SK-N-SH treated with all-trans-retinoic acid at 6 μM for 48 hours (cell line): Measurements from ENCODE around the gene SFTPA2.

Experiments used
- BACH2 ChIP-seq: fragments of 250-450 bp; sonication (Bioruptor Pico); IDR thresholded peaks from 2 replicates; pipeline ENCODE4 v1.9.0; 2021; ENCODE audit warnings: mild to moderate bottlenecking, borderline replicate concordance
- CSDC2 ChIP-seq: fragments of 250-450 bp; sonication (Bioruptor Pico); IDR thresholded peaks from 2 replicates; pipeline ENCODE4 v1.5.0; 2020; ENCODE audit warnings: mild to moderate bottlenecking, moderate library complexity
- CSRNP3 ChIP-seq: fragments of 250-450 bp; sonication (Bioruptor Pico); IDR thresholded peaks from 2 replicates; pipeline ENCODE4 v1.5.1; 2021; ENCODE audit warnings: mild to moderate bottlenecking, moderate library complexity
- GLIS3 ChIP-seq: fragments of 250-450 bp; sonication (Bioruptor Pico); IDR thresholded peaks from 2 replicates; pipeline ENCODE4 v1.5.0; 2020; ENCODE audit warnings: mild to moderate bottlenecking, moderate library complexity
- ISL1 ChIP-seq: fragments of 250-450 bp; sonication (Bioruptor Pico); IDR thresholded peaks from 2 replicates; pipeline ENCODE4 v2.1.2; 2022; ENCODE audit warnings: mild to moderate bottlenecking, moderate library complexity
- PATZ1 ChIP-seq: fragments of 250-450 bp; sonication (Bioruptor Pico); IDR thresholded peaks from 2 replicates; pipeline ENCODE4 v1.8.0; 2020; ENCODE audit warnings: mild to moderate bottlenecking, moderate library complexity, borderline replicate concordance
- RARB ChIP-seq: fragments of 250-450 bp; sonication (Bioruptor Pico); IDR thresholded peaks from 2 replicates; pipeline ENCODE4 v1.8.0; 2021; ENCODE audit warnings: mild to moderate bottlenecking, moderate library complexity
- TCF4 ChIP-seq: fragments of 250-450 bp; sonication (Bioruptor Pico); IDR thresholded peaks from 2 replicates; pipeline ENCODE4 v1.8.0; 2021; ENCODE audit warnings: mild to moderate bottlenecking, moderate library complexity, borderline replicate concordance
- TOX ChIP-seq: fragments of 250-450 bp; sonication (Bioruptor Pico); IDR thresholded peaks from 2 replicates; pipeline ENCODE4 v1.8.0; 2021; ENCODE audit warnings: mild to moderate bottlenecking, moderate library complexity, borderline replicate concordance
- ZC3H10 ChIP-seq: fragments of 250-450 bp; sonication (Bioruptor Pico); IDR thresholded peaks from 2 replicates; pipeline ENCODE4 v1.5.1; 2021; ENCODE audit warnings: mild to moderate bottlenecking, moderate library complexity
- ZFP3 ChIP-seq: fragments of 250-450 bp; sonication (Bioruptor Pico); IDR thresholded peaks from 2 replicates; pipeline ENCODE4 v1.5.0; 2020; ENCODE audit warnings: mild to moderate bottlenecking, moderate library complexity
- ZFP30 ChIP-seq: fragments of 450-650 bp; formaldehyde crosslinking; IDR thresholded peaks from 2 replicates; pipeline ENCODE4 v1.5.0; 2022; ENCODE audit warnings: mild to moderate bottlenecking, moderate library complexity
- ZNF565 ChIP-seq: fragments of 450-650 bp; formaldehyde crosslinking; conservative IDR thresholded peaks from 2 replicates; pipeline ENCODE4 v1.5.0; 2020; ENCODE audit warnings: low read depth, mild to moderate bottlenecking, moderate library complexity

- TF ChIP-seq ZFP30 (no peak), ZNF565 (CRISPR knock-in tag) (no peak), BACH2 (CRISPR knock-in tag) (no peak), CSDC2 (CRISPR knock-in tag) (no peak), ISL1 (CRISPR knock-in tag) (no peak), ZC3H10 (no peak), GLIS3 (no peak), TOX (CRISPR knock-in tag) (no peak), RARB (CRISPR knock-in tag) (no peak), ZFP3 (CRISPR knock-in tag) (no peak), TCF4 (no peak), CSRNP3 (no peak), PATZ1 (CRISPR knock-in tag) (no peak)
These were observed 481 bp downstream of the SFTPA2 start for GRCh38 chr10:79559726-79560125.
